Measurements from ENCODE around the gene EIF3I. TPM values are rescaled to one million over a fixed set of nuclear protein-coding genes. Genes with fewer than 3 reads are reported as not detected.

EIF3I gene
- total RNA-seq, 1 experiment from 2014 or later, result 222 TPM

DNA sequence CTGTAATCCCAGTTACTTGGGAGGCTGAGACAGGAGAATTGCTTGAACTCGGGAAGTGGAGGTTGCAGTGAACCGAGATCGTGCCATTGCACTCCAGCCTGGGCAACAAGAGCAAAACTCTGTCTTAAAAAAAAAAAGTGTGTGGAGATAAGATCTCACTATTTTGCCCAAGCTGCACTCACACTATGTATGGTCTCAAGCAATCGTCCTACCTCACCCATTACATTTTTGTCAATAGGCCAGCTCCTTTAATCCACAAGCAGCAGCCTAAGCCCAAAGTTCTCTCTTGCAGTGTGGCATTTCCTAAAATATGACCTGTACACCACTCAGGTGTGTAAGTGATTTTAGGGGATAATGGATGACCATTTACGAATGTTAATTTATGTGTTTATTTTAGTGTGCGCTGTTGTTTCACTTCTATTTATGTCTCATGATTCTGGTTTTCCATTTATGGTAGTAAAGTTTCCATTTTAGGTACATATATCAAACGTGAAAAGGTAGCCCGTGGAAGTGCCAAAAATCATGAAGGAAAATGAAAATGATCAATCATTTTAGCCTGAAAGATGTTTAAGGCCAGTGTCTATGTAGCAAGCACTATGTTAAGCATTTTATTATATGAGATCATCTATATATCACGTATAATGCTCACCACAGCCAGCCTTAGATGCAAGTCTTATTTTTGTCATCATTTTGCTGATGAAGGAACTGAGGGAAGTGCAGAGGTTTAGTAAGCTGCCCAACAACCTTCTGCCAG lies 34.4 kb downstream of the EIF3I start:
- Histone ChIP-seq H3K56ac (ENCODE audit: insufficient read length, low read depth, low read length) (no peak overlapping the region), H2BK12ac (ENCODE audit: insufficient read length, low read depth, low read length) (no peak overlapping the region), H2AK5ac (ENCODE audit: insufficient read length, low read length) (no peak overlapping the region), H3K79me1 (ENCODE audit: insufficient read depth, low read depth, low read length, poor library complexity, severe bottlenecking) (no peaks in the 10 kb centered on the region), H3K9me3 (ENCODE audit: control insufficient read depth, low read depth, low read length) (no peaks in the 10 kb centered on the region), H3K18ac (ENCODE audit: insufficient read length, low read depth, low read length) (no peak overlapping the region), H3K79me2 (ENCODE audit: insufficient read depth, low read length) (no peaks in the 10 kb centered on the region), H3K14ac (ENCODE audit: insufficient read depth, low read length) (no peak overlapping the region), H2BK20ac (ENCODE audit: low read depth, low read length, poor library complexity, severe bottlenecking) (no peak overlapping the region), H3K9ac (ENCODE audit: extremely low read depth, insufficient read length, low read length) (no peak overlapping the region), H4K20me1 (ENCODE audit: control insufficient read depth, insufficient read depth, insufficient read length) (no peaks in the 10 kb centered on the region), H3K23me2 (ENCODE audit: insufficient read length, low read depth, low read length, poor library complexity, severe bottlenecking) (no peaks in the 10 kb centered on the region), H4K8ac (replicated peaks; ENCODE audit: insufficient read length, low read depth, low read length) (no peak overlapping the region), H2BK120ac (ENCODE audit: low read depth, low read length, poor library complexity, severe bottlenecking) (no peak overlapping the region), H3T11ph (ENCODE audit: low read length) (no peak overlapping the region), H3K27me3 (ENCODE audit: insufficient read depth, low read length) (no peaks in the 10 kb centered on the region; the same call in 1 of the 2 replicates), H3K4me1 (ENCODE audit: insufficient read depth, low read length) (peaks cover 4% of the 10 kb centered on the region; the same call in 1 of the 2 replicates), H2AFZ (ENCODE audit: low read length) (no peak overlapping the region), H4K5ac (ENCODE audit: insufficient read length, low read depth, low read length) (no peak overlapping the region), H4K91ac (ENCODE audit: insufficient read length, low read depth, low read length) (no peak overlapping the region), H2BK15ac (ENCODE audit: low read depth, low read length) (no peak overlapping the region), H3K4ac (ENCODE audit: low read depth, low read length) (no peak overlapping the region), H3K23ac (ENCODE audit: insufficient read length, low read depth, low read length) (no peak overlapping the region), H3K4me2 (ENCODE audit: insufficient read depth, insufficient read length, low read length) (no peak overlapping the region), H3K27ac (ENCODE audit: insufficient read length, low read depth, low read length) (no peak overlapping the region), H2BK5ac (ENCODE audit: insufficient read length, low read length) (no peak overlapping the region)
- H3K27me3 Mint-ChIP-seq (ENCODE audit: low read depth), result peaks cover under 1% of the 10 kb centered on the region; the same call in 1 of the 2 replicates
- H3K36me3 Mint-ChIP-seq (ENCODE audit: insufficient read depth in 1 of 3, low read depth in 3 of 3), result no peaks in the 10 kb centered on the region
- TF ChIP-seq, protein P1, sequence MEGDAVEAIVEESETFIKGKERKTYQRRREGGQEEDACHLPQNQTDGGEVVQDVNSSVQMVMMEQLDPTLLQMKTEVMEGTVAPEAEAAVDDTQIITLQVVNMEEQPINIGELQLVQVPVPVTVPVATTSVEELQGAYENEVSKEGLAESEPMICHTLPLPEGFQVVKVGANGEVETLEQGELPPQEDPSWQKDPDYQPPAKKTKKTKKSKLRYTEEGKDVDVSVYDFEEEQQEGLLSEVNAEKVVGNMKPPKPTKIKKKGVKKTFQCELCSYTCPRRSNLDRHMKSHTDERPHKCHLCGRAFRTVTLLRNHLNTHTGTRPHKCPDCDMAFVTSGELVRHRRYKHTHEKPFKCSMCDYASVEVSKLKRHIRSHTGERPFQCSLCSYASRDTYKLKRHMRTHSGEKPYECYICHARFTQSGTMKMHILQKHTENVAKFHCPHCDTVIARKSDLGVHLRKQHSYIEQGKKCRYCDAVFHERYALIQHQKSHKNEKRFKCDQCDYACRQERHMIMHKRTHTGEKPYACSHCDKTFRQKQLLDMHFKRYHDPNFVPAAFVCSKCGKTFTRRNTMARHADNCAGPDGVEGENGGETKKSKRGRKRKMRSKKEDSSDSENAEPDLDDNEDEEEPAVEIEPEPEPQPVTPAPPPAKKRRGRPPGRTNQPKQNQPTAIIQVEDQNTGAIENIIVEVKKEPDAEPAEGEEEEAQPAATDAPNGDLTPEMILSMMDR (conservative IDR thresholded peaks at IDR 0.05), result no peak
- H3K4me1 Mint-ChIP-seq, result peaks cover 8 to 10% of the 10 kb centered on the region in 2 experiments; a peak in 3 of 4 replicates
- no CpG with 5 or more reads among the region's 9 CpGs for WGBS (ENCODE audit: extremely low coverage, insufficient read length, low lambda C conversion rate)
- H3K27ac Mint-ChIP-seq, result no peak overlapping the region
- no peak for DNase-seq
- no peak overlapping the region for H3K4me3 Mint-ChIP-seq
- H3K9me3 Mint-ChIP-seq, result no peaks in the 10 kb centered on the region; a peak in 1 of 5 replicates

Data from H9 (cell line).